GM12878 (cell line): ENCODE results near the gene ANO6. TPM values are rescaled to one million over a fixed set of nuclear protein-coding genes. Genes with fewer than 3 reads are reported as not detected.

Experiments
- ATAC-seq: fragments of 200-7000 bp; cut with Tn5 transposase; 3 replicates; pipeline ENCODE4 v1.9.1; 2020; ENCODE audit warnings: mild to moderate bottlenecking, moderate library complexity
- BruUV-seq: library from RNA; stranded (reverse); fragments of 400-500 nt; replicated peaks from 2 replicates; lab custom pipeline; 2021; lab: Mats Ljungman, UMichigan
- CTCF ChIA-PET: fragments of 300-600 bp; sonication (Branson Sonifier 250); formaldehyde crosslinking; extraction: SDS; loops from one replicate; lab custom pipeline; 2021; ENCODE audit warnings: inconsistent platforms; lab: Yijun Ruan, JAX
- POLR2A ChIA-PET: fragments of 350-600 bp; formaldehyde crosslinking; extraction: SDS; loops from one replicate; lab custom pipeline; 2021; ENCODE audit warnings: inconsistent platforms; lab: Charles Lee
- RAD21 ChIA-PET: fragments of 300-600 bp; sonication (Branson Sonifier 250); formaldehyde crosslinking; loops from one replicate; lab custom pipeline; 2023; ENCODE audit warnings: antibody characterized with exemption; ENCODE audit not compliant: unreplicated experiment; lab: Charles Lee
- SMC1A ChIA-PET: fragments of 300-600 bp; sonication (Branson Sonifier 250); formaldehyde crosslinking; loops from one replicate; lab custom pipeline; 2023; ENCODE audit not compliant: unreplicated experiment, uncharacterized antibody; lab: Charles Lee
- DNase-seq: peaks from one replicate; pipeline ENCODE4 v3.0.0-alpha.2; 2011; ENCODE audit warnings: low read depth, low spot score
- FAIRE-seq: peaks from 3 replicates; lab custom pipeline; 2011; peaks lifted over from hg19 to GRCh38; lab: Jason Lieb, UNC
- H2AFZ ChIP-seq: 2 replicates; pipeline ENCODE4 v1.6.0; 2011; ENCODE audit warnings: low read depth, low read length, control low read depth; ENCODE audit not compliant: control insufficient read depth
- H3K27ac ChIP-seq: 2 replicates; pipeline ENCODE4 v1.5.1; 2011; ENCODE audit warnings: control low read depth; ENCODE audit not compliant: control insufficient read depth, insufficient read depth
- H3K27me3 ChIP-seq, 2 experiments: replicated peaks in 1 of 2; 2 replicates each; pipeline versions ENCODE4 v1.6.0 to v1.6.1; 2011; ENCODE audit warnings: low read length in 1 of 2; ENCODE audit not compliant: control insufficient read depth in 2 of 2, insufficient read depth in 2 of 2
- H3K36me3 ChIP-seq, 2 experiments: 2 replicates each; pipeline ENCODE4 v1.5.1; 2011; ENCODE audit warnings: low read length in 1 of 2; ENCODE audit not compliant: control insufficient read depth in 2 of 2, insufficient read depth in 2 of 2
- H3K4me1 ChIP-seq: 2 replicates; pipeline ENCODE4 v1.6.1; 2011; ENCODE audit warnings: mild to moderate bottlenecking, low read length, moderate library complexity, mixed read lengths; ENCODE audit not compliant: control insufficient read depth, insufficient read depth
- H3K4me2 ChIP-seq: 2 replicates; pipeline ENCODE4 v1.6.0; 2011; ENCODE audit warnings: control low read depth; ENCODE audit not compliant: control insufficient read depth, insufficient read depth
- H3K4me3 ChIP-seq: fragments of 200-600 bp; sonication (generic); 2 replicates; pipeline ENCODE4 v1.5.1; 2016
- H3K79me2 ChIP-seq: 2 replicates; pipeline ENCODE4 v1.6.0; 2011; ENCODE audit warnings: low read length; ENCODE audit not compliant: control insufficient read depth, insufficient read depth
- H3K9ac ChIP-seq: 2 replicates; pipeline ENCODE4 v1.8.0; 2011; ENCODE audit warnings: low read length, control low read depth, mixed read lengths; ENCODE audit not compliant: control insufficient read depth, insufficient read depth
- H3K9me3 ChIP-seq: replicated peaks from 3 replicates; pipeline ENCODE4 v1.5.1; 2011; ENCODE audit warnings: mild to moderate bottlenecking, low read length; ENCODE audit not compliant: control insufficient read depth, insufficient read depth
- H4K20me1 ChIP-seq: 2 replicates; pipeline ENCODE4 v1.6.0; 2011; ENCODE audit not compliant: control insufficient read depth, insufficient read depth
- NR2F1 ChIP-seq: fragments of 450-650 bp; conservative IDR thresholded peaks from 2 replicates; pipeline ENCODE4 v1.6.1; 2017; ENCODE audit warnings: mild to moderate bottlenecking
- POLR2AphosphoS5 ChIP-seq: IDR thresholded peaks from 2 replicates; pipeline ENCODE4 v1.6.1; 2011; ENCODE audit warnings: mild to moderate bottlenecking, low read length, inconsistent platforms
- RB1 ChIP-seq: fragments of 450-650 bp; formaldehyde crosslinking; IDR thresholded peaks from 2 replicates; pipeline ENCODE4 v1.6.1; 2017; ENCODE audit warnings: mild to moderate bottlenecking, borderline replicate concordance
- RELA ChIP-seq: fragments of 450-650 bp; IDR thresholded peaks from 2 replicates; pipeline ENCODE4 v1.8.0; 2014; ENCODE audit warnings: borderline replicate concordance; ENCODE audit not compliant: partially characterized antibody
- TAF1 ChIP-seq: IDR thresholded peaks from 2 replicates; pipeline ENCODE4 v1.6.1; 2011; ENCODE audit warnings: mild to moderate bottlenecking, low read depth, low read length, borderline replicate concordance
- ZBED1 ChIP-seq: IDR thresholded peaks from 2 replicates; pipeline ENCODE4 v1.6.1; 2016; ENCODE audit warnings: borderline replicate concordance
- WGBS: methylation state at CpG from one replicate; pipeline ENCODE4 v1.1.6; 2016; ENCODE audit warnings: low lambda C conversion rate; ENCODE audit not compliant: insufficient replicate concordance, insufficient coverage; ENCODE audit errors: missing lambda C conversion rate; 5-methylcytosine and 5-hydroxymethylcytosine counted together
- in situ Hi-C: fragments of 300-500 bp; cut with MboI; formaldehyde crosslinking; loops from 9 replicates; pipeline ENCODE4 v1.14.3; 2018; ENCODE audit warnings: mixed read lengths
- intact Hi-C: fragments of 100-400 bp; cut with micrococcal nuclease; formaldehyde crosslinking; loops from one replicate; pipeline ENCODE4 v1.14.2; 2022; ENCODE audit not compliant: unreplicated experiment
- polyA plus RNA-seq, 11 experiments: library from polyadenylated mRNA; depleted of rRNA in 4 of 11; unstranded in 6 of 11; stranded (reverse) in 5 of 11; fragments of >200 nt; fragmentation: Nextera tagmentation in 4 of 11; fragmentation: Illumina TruSeq in 1 of 11; extraction: Ambion mirVana in 4 of 11; extraction: Trizol in 1 of 11; gene quantifications; 1 replicate in 1 of 11; 2 replicates in 10 of 11; pipeline versions ENCODE4 v1.2.1 to v1.2.3, GENCODE V29; 2011 to 2016; ENCODE audit warnings: inconsistent platforms in 2 of 11, missing spikeins in 2 of 11, low read depth in 1 of 11
- total RNA-seq, 4 experiments: library from RNA; depleted of rRNA in 3 of 4; stranded (reverse); fragments of >200 nt in 3 of 4; fragmentation: Illumina TruSeq in 1 of 4; extraction: Trizol in 1 of 4; gene quantifications; 2 replicates each; pipeline versions ENCODE4 v1.2.1 to v1.2.3, GENCODE V29; 2013 to 2021
- TF ChIP-seq, protein P1 (sequence below): fragments of 450-650 bp; IDR thresholded peaks from 2 replicates; pipeline ENCODE4 v1.6.1; 2017; ENCODE audit warnings: mild to moderate bottlenecking, moderate library complexity
- TF ChIP-seq, protein P2 (sequence below): fragments of 450-650 bp; IDR thresholded peaks from 2 replicates; pipeline ENCODE4 v1.6.1; 2017; ENCODE audit warnings: mild to moderate bottlenecking, low read depth, inconsistent platforms; ENCODE audit not compliant: poor library complexity, severe bottlenecking

Gene ANO6
- total and polyA plus RNA-seq, 10 of the 15 experiments (the other 5 are each of a cell fraction or from before 2014, with no cell fraction given) = 4.6 to 30.3 (median 26.0) TPM

- H2AFZ ChIP-seq = no peak overlapping the region
- in situ Hi-C loops = no loop called here
- POLR2A ChIA-PET = interaction anchor here (1.2 kb wide), 1 partner anchor 217 kb away, joined by 3 read pairs; no protein-coding TSS in a partner anchor
These were observed 191.3 kb downstream of the ANO6 start for GRCh38 chr12:45406988-45407850.

GRCh38 chr12:45407981-45408728 lies 192.3 kb downstream of the ANO6 start:
- SMC1A ChIA-PET = no interaction called here
- Histone ChIP-seq H3K27me3 (no peaks in the 10 kb centered on the region), H3K4me2 (no peak overlapping the region), H3K36me3 (peaks cover 6 to 14% of the 10 kb centered on the region in 2 experiments), H3K79me2 (no peaks in the 10 kb centered on the region), H3K4me3 (no peak overlapping the region), H4K20me1 (peaks cover 2% of the 10 kb centered on the region; the same call in 1 of the 2 replicates), H3K9ac (no peak overlapping the region), H2AFZ (no peak overlapping the region), H3K27ac (no peak overlapping the region), H3K9me3 (no peaks in the 10 kb centered on the region), H3K4me1 (no peaks in the 10 kb centered on the region)
- in situ Hi-C loops = no loop called here
- intact Hi-C loops = no loop called here
- 81% methylated on average over 10 of the region's 10 CpGs for WGBS
- CTCF ChIA-PET = interaction anchor here (0.7 kb wide), 1 partner anchor 219 kb away, joined by 3 read pairs; no protein-coding TSS in a partner anchor
- DNase-seq (no peak), ATAC-seq (no peak), FAIRE-seq (no peak)
- RAD21 ChIA-PET = no interaction called here
- no TSS peak for BruUV-seq
- POLR2A ChIA-PET = interaction anchor here (1.2 kb wide), 1 partner anchor 218 kb away, joined by 3 read pairs; no protein-coding TSS in a partner anchor
- TF ChIP-seq, protein P1, sequence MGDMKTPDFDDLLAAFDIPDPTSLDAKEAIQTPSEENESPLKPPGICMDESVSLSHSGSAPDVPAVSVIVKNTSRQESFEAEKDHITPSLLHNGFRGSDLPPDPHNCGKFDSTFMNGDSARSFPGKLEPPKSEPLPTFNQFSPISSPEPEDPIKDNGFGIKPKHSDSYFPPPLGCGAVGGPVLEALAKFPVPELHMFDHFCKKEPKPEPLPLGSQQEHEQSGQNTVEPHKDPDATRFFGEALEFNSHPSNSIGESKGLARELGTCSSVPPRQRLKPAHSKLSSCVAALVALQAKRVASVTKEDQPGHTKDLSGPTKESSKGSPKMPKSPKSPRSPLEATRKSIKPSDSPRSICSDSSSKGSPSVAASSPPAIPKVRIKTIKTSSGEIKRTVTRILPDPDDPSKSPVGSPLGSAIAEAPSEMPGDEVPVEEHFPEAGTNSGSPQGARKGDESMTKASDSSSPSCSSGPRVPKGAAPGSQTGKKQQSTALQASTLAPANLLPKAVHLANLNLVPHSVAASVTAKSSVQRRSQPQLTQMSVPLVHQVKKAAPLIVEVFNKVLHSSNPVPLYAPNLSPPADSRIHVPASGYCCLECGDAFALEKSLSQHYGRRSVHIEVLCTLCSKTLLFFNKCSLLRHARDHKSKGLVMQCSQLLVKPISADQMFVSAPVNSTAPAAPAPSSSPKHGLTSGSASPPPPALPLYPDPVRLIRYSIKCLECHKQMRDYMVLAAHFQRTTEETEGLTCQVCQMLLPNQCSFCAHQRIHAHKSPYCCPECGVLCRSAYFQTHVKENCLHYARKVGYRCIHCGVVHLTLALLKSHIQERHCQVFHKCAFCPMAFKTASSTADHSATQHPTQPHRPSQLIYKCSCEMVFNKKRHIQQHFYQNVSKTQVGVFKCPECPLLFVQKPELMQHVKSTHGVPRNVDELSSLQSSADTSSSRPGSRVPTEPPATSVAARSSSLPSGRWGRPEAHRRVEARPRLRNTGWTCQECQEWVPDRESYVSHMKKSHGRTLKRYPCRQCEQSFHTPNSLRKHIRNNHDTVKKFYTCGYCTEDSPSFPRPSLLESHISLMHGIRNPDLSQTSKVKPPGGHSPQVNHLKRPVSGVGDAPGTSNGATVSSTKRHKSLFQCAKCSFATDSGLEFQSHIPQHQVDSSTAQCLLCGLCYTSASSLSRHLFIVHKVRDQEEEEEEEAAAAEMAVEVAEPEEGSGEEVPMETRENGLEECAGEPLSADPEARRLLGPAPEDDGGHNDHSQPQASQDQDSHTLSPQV = no peak
- TF ChIP-seq, protein P2, sequence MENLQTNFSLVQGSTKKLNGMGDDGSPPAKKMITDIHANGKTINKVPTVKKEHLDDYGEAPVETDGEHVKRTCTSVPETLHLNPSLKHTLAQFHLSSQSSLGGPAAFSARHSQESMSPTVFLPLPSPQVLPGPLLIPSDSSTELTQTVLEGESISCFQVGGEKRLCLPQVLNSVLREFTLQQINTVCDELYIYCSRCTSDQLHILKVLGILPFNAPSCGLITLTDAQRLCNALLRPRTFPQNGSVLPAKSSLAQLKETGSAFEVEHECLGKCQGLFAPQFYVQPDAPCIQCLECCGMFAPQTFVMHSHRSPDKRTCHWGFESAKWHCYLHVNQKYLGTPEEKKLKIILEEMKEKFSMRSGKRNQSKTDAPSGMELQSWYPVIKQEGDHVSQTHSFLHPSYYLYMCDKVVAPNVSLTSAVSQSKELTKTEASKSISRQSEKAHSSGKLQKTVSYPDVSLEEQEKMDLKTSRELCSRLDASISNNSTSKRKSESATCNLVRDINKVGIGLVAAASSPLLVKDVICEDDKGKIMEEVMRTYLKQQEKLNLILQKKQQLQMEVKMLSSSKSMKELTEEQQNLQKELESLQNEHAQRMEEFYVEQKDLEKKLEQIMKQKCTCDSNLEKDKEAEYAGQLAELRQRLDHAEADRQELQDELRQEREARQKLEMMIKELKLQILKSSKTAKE = no peak
- TF ChIP-seq POLR2AphosphoS5 (no peak), RB1 (no peak), NR2F1 (no peak), ZBED1 (no peak)

More at GRCh38 chr12:45406988-45407850, 191.3 kb downstream of the ANO6 start:
- FAIRE-seq (no peak), DNase-seq (no peak), ATAC-seq (no peak)
- H3K4me1 ChIP-seq = no peaks in the 10 kb centered on the region
- H3K9ac ChIP-seq = no peak overlapping the region
- SMC1A ChIA-PET = interaction anchor here (0.8 kb wide), 1 partner anchor 17 kb away, joined by 3 read pairs; no protein-coding TSS in a partner anchor
- BruUV-seq = no TSS peak
- 91% methylated on average over 8 of the region's 10 CpGs for WGBS
- no peak overlapping the region for H3K4me3 ChIP-seq
- RAD21 ChIA-PET = no interaction called here
- H3K4me2 ChIP-seq = no peak overlapping the region
- peaks cover 4 to 8% of the 10 kb centered on the region in 2 experiments for H3K36me3 ChIP-seq
- no peaks in the 10 kb centered on the region for H3K79me2 ChIP-seq
- TF ChIP-seq TAF1 (no peak), RELA (no peak)
- CTCF ChIA-PET = no interaction called here
- no peaks in the 10 kb centered on the region for H3K27me3 ChIP-seq
- intact Hi-C loops = no loop called here
- peaks cover 2% of the 10 kb centered on the region; the same call in 1 of the 2 replicates for H4K20me1 ChIP-seq
- H3K27ac ChIP-seq = no peak overlapping the region
- H3K9me3 ChIP-seq = no peaks in the 10 kb centered on the region
